Measurements from ENCODE around the gene TGM2.

DNA sequence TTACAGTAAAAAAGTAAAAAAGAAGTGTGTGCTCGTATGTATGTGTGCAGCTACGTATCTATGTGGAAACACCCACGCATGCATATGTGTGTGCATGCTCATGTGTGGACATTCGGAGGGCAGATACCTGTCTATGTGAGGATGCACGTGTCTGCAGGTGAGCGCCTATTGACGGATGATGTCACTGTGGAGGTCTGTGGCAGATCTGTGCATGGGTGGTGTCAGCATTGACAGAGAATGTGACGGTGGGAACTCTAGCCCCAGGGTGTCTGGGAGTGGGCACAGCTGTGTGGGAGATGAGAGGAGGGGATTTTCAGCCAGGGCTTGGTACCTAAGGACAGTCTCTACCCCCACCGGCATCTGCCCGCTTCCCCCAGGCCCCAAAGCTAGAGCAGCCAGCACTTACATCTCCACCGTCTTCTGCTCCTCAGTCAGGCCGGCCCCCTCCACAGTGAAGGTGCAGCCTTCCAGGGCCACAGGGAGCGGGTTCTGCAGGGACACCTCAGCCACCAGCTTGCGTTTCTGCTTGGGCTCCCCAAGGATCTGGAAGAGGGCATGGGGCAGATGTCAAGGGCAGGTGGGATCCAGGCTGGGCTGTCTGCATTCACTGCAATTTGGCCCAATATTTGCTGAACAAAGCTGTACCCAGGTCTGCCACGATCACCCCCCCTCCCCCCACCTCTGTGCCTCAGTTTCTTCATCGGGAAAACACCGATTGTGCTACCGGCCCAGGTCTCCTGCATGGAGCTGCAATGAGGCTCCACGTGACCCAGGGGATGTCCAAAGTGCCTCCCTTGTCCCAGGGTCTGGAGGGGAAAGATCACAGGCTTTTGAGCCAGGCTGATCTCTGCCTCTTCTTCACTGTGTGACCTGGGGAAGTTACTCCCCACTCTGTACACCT lies 34.1 kb downstream of the TGM2 start:
- TF ChIP-seq, protein P1, sequence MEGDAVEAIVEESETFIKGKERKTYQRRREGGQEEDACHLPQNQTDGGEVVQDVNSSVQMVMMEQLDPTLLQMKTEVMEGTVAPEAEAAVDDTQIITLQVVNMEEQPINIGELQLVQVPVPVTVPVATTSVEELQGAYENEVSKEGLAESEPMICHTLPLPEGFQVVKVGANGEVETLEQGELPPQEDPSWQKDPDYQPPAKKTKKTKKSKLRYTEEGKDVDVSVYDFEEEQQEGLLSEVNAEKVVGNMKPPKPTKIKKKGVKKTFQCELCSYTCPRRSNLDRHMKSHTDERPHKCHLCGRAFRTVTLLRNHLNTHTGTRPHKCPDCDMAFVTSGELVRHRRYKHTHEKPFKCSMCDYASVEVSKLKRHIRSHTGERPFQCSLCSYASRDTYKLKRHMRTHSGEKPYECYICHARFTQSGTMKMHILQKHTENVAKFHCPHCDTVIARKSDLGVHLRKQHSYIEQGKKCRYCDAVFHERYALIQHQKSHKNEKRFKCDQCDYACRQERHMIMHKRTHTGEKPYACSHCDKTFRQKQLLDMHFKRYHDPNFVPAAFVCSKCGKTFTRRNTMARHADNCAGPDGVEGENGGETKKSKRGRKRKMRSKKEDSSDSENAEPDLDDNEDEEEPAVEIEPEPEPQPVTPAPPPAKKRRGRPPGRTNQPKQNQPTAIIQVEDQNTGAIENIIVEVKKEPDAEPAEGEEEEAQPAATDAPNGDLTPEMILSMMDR (IDR thresholded peaks at IDR 0.05) = no peak
- no peak for TF ChIP-seq POLR2AphosphoS5 (IDR thresholded peaks at IDR 0.05; ENCODE audit: low read depth, low read length)
- TF ChIP-seq TCF7L2 (IDR thresholded peaks at IDR 0.05; ENCODE audit: low read depth, low read length) = no peak
